Measurements from ENCODE around the gene CDADC1. TPM values are rescaled to one million over a fixed set of nuclear protein-coding genes. Genes with fewer than 3 reads are reported as not detected.
A peak's percentile ranks its signal among the peaks of the same experiment; 100 is the strongest.
"Not testable (repeated sequence)": the region's sequence is repeated elsewhere in the genome, so short reads cannot be mapped to it uniquely, and the experiment has no call there.

The CDADC1 gene
- total RNA-seq, 1 experiment from 2014 or later, result 4.0 TPM

GRCh38 chr13:49326222-49326917, 78.6 kb downstream of the CDADC1 start (continued):
- TF ChIP-seq AFF4 (CRISPR knock-in tag; IDR thresholded peaks at IDR 0.05; ENCODE audit: borderline replicate concordance) (no peak), GABPB1 (CRISPR knock-in tag; IDR thresholded peaks at IDR 0.05) (no peak), TEAD1 (CRISPR knock-in tag; IDR thresholded peaks at IDR 0.05) (no peak), FOXK1 (CRISPR knock-in tag; IDR thresholded peaks at IDR 0.05) (no peak), TCF7 (CRISPR knock-in tag; IDR thresholded peaks at IDR 0.05; ENCODE audit: low read depth) (no peak), ZMAT4 (CRISPR knock-in tag; IDR thresholded peaks at IDR 0.05) (no peak), ETV6 (CRISPR knock-in tag; IDR thresholded peaks at IDR 0.05) (no peak), MYBL2 (CRISPR knock-in tag; IDR thresholded peaks at IDR 0.05) (no peak), ESRRA (CRISPR knock-in tag; IDR thresholded peaks at IDR 0.05; ENCODE audit: borderline replicate concordance) (no peak), NFE2L1 (CRISPR knock-in tag; IDR thresholded peaks at IDR 0.05) (no peak), ZNF138 (CRISPR knock-in tag; conservative IDR thresholded peaks at IDR 0.05) (no peak)
- TF ChIP-seq, protein P1, sequence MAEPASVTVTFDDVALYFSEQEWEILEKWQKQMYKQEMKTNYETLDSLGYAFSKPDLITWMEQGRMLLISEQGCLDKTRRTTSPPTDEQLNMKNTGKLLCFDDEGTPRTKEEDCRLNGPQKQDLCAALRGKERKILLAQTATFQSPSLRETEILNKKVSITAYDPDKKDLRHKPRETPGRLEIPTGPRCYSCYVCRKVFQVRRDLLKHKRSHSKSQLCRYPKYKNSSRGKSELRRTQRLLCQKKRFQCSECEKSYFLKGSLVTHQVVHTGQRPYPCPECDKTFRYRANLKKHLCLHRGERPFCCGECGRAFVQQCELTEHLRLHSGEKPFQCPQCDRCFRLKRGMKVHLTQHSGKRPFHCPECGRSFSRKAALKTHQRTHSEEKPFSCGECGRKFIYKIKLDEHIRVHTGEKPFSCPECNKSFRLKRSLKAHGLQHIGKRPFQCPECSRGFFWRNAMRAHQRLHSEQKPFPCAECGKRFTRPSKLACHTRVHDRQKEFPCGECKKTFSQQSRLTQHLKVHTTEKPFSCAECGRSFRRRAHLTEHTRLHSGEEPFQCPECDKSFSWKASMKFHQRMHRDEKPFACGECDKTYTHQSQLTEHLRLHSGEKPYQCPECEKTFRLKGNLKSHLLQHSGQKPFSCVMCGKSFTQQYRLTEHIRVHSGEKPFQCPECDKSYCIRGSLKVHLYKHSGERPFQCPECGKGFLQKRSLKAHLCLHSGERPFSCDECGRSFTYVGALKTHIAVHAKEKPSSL (CRISPR knock-in tag; conservative IDR thresholded peaks at IDR 0.05), result no peak
- TF ChIP-seq, protein P2, sequence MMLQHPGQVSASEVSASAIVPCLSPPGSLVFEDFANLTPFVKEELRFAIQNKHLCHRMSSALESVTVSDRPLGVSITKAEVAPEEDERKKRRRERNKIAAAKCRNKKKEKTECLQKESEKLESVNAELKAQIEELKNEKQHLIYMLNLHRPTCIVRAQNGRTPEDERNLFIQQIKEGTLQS (CRISPR knock-in tag; conservative IDR thresholded peaks at IDR 0.05), result no peak

DNA sequence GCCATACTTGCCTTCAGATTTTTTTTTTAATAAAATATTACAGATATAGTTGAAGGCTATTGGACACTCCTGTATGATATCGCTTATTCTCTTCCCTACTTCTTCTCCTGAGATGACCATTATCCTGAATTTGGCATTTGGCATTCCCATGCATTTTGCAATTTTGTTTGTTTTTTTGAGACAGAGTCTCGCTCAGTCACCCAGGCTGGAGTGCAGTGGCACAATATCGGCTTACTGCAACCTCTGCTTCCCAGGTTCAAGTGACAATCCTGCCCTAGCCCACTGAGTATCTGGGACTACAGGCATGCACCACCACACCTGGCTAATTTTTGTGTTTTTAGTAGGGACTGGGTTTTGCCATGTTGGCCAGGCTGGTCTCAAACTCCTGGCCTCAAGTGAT, 79.4 kb downstream of the CDADC1 start:
- H3K4me3 Mint-ChIP-seq; ATAC-seq; CTCF ChIA-PET; H3K27ac Mint-ChIP-seq; DNase-seq (ENCODE audit: low spot score); H3K36me3 Mint-ChIP-seq; H3K4me1 Mint-ChIP-seq; H3K27me3 Mint-ChIP-seq (ENCODE audit: low read depth); H3K9me3 Mint-ChIP-seq; POLR2A ChIA-PET: not testable (repeated sequence)

DNA sequence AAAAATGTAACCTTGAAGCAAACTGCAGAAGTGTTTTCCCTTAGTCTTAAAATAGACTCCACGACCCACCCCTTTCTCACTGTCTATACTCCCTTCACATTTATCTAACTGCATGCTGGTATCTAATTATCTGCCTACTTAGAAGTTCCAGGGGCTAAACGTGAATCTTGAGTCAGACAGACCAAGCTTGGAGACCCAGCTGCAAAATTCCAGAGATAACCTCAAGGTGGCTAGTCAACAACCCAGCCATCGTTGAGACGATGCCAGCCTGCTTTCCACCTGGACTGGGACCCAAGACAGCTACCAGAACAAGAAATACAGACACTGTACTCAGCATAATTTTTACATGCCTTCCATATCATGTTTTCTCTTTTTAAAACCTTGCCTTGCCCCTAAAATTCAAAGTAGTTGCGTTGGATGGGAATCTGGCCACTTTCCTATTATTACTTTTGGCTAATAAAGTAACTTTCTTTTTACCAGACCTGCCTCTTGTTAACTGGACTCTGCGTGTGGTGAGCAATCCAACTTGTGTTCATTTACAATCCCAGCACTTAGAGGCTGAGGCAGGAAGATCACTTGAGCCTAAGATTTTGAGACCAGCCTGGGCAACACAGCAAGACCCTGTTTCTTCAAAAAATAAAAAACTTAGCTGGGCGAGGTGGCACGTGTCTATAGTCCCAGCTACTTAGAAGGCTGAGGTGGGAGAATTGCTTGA, 82.3 kb downstream of the CDADC1 start:
- ChIA-PET CTCF (interaction anchor here (1.3 kb wide), 1 partner anchor 28 kb away, joined by 3 read pairs; no protein-coding TSS in a partner anchor), POLR2A (no interaction called here)
- Mint-ChIP-seq H3K36me3 (no peaks in the 10 kb centered on the region), H3K27me3 (ENCODE audit: low read depth) (peaks cover 6% of the 10 kb centered on the region), H3K4me1 (no peaks in the 10 kb centered on the region), H3K9me3 (no peaks in the 10 kb centered on the region), H3K4me3 (no peak overlapping the region), H3K27ac (no peak overlapping the region)
- TF ChIP-seq ZNF121 (CRISPR knock-in tag; IDR thresholded peaks at IDR 0.05) (peak; percentile 61; the same call in 1 of the 2 replicates), PRRX2 (CRISPR knock-in tag; IDR thresholded peaks at IDR 0.05) (no peak)
- no peak for DNase-seq (ENCODE audit: low spot score)
- no peak for ATAC-seq

Measured in WTC11 (cell line).